GM12878 (cell line): ENCODE measurements around the gene OR5AC2. TPM values are rescaled to one million over a fixed set of nuclear protein-coding genes. Genes with fewer than 3 reads are reported as not detected.

Experiments used
- KLF5 ChIP-seq: fragments of 450-650 bp; IDR thresholded peaks from 2 replicates; pipeline ENCODE4 v1.6.1; 2014; ENCODE audit warnings: mild to moderate bottlenecking; ENCODE audit not compliant: partially characterized antibody
- MEF2A ChIP-seq: IDR thresholded peaks from 2 replicates; pipeline ENCODE4 v1.6.1; 2011; ENCODE audit warnings: low read depth, mild to moderate bottlenecking, low read length, moderate library complexity; ENCODE audit not compliant: insufficient read depth
- PAX8 ChIP-seq: fragments of 450-650 bp; IDR thresholded peaks from 2 replicates; pipeline ENCODE4 v1.6.1; 2017; ENCODE audit warnings: mild to moderate bottlenecking, moderate library complexity
- POLR2AphosphoS5 ChIP-seq: IDR thresholded peaks from 2 replicates; pipeline ENCODE4 v1.6.1; 2011; ENCODE audit warnings: mild to moderate bottlenecking, low read length, inconsistent platforms
- WRNIP1 ChIP-seq: IDR thresholded peaks from 2 replicates; pipeline ENCODE4 v1.6.1; 2011; ENCODE audit warnings: low read depth, low read length, improper control_type of control experiment, borderline replicate concordance
- polyA plus RNA-seq, 11 experiments: library from polyadenylated mRNA; depleted of rRNA in 4 of 11; unstranded in 6 of 11; stranded (reverse) in 5 of 11; fragments of >200 nt; fragmentation: Nextera tagmentation in 4 of 11; fragmentation: Illumina TruSeq in 1 of 11; extraction: Ambion mirVana in 4 of 11; extraction: Trizol in 1 of 11; gene quantifications; 1 replicate in 1 of 11; 2 replicates in 10 of 11; pipeline versions ENCODE4 v1.2.1 to v1.2.3, GENCODE V29; 2011 to 2016; ENCODE audit warnings: inconsistent platforms in 2 of 11, missing spikeins in 2 of 11, low read depth in 1 of 11
- total RNA-seq, 4 experiments: library from RNA; depleted of rRNA in 3 of 4; stranded (reverse); fragments of >200 nt in 3 of 4; fragmentation: Illumina TruSeq in 1 of 4; extraction: Trizol in 1 of 4; gene quantifications; 2 replicates each; pipeline versions ENCODE4 v1.2.1 to v1.2.3, GENCODE V29; 2013 to 2021
- TF ChIP-seq, protein P1 (sequence below): fragments of 450-650 bp; IDR thresholded peaks from 2 replicates; pipeline ENCODE4 v1.6.1; 2017; ENCODE audit warnings: mild to moderate bottlenecking, low read depth, inconsistent platforms; ENCODE audit not compliant: poor library complexity, severe bottlenecking
- TF ChIP-seq, protein P2 (sequence below): fragments of 450-650 bp; IDR thresholded peaks from 2 replicates; pipeline ENCODE4 v1.6.1; 2016; ENCODE audit warnings: mild to moderate bottlenecking, moderate library complexity, borderline replicate concordance
- TF ChIP-seq, protein P3 (sequence below): IDR thresholded peaks from 2 replicates; pipeline ENCODE4 v1.6.1; 2012; ENCODE audit warnings: mild to moderate bottlenecking, low read depth, low read length

OR5AC2 gene
- total and polyA plus RNA-seq, 10 of the 15 experiments (the other 5 are each of a cell fraction or from before 2014, with no cell fraction given), result not detected

DNA sequence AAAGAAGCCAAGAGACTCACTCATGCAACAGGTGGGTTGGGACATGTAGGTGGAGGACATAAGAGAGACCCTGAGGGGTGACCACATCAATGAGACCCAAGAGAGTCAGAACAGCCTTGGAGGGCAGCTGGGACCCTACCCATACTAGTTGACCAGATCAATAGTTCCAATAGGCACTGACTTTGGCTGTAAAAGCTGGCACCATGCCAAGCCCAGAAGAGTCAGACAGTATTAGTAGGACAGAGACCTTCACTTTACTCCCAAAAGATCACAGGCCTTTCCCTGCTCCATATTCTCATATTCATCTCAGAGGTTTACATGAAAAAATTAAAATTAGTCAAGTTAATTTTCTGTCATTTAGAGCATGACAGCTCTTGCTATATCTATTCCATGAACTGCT, 30.9 kb upstream of the OR5AC2 start (continued):
- TF ChIP-seq, protein P1, sequence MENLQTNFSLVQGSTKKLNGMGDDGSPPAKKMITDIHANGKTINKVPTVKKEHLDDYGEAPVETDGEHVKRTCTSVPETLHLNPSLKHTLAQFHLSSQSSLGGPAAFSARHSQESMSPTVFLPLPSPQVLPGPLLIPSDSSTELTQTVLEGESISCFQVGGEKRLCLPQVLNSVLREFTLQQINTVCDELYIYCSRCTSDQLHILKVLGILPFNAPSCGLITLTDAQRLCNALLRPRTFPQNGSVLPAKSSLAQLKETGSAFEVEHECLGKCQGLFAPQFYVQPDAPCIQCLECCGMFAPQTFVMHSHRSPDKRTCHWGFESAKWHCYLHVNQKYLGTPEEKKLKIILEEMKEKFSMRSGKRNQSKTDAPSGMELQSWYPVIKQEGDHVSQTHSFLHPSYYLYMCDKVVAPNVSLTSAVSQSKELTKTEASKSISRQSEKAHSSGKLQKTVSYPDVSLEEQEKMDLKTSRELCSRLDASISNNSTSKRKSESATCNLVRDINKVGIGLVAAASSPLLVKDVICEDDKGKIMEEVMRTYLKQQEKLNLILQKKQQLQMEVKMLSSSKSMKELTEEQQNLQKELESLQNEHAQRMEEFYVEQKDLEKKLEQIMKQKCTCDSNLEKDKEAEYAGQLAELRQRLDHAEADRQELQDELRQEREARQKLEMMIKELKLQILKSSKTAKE, result no peak
- no peak for TF ChIP-seq MEF2A
- no peak for TF ChIP-seq WRNIP1
- TF ChIP-seq, protein P2, sequence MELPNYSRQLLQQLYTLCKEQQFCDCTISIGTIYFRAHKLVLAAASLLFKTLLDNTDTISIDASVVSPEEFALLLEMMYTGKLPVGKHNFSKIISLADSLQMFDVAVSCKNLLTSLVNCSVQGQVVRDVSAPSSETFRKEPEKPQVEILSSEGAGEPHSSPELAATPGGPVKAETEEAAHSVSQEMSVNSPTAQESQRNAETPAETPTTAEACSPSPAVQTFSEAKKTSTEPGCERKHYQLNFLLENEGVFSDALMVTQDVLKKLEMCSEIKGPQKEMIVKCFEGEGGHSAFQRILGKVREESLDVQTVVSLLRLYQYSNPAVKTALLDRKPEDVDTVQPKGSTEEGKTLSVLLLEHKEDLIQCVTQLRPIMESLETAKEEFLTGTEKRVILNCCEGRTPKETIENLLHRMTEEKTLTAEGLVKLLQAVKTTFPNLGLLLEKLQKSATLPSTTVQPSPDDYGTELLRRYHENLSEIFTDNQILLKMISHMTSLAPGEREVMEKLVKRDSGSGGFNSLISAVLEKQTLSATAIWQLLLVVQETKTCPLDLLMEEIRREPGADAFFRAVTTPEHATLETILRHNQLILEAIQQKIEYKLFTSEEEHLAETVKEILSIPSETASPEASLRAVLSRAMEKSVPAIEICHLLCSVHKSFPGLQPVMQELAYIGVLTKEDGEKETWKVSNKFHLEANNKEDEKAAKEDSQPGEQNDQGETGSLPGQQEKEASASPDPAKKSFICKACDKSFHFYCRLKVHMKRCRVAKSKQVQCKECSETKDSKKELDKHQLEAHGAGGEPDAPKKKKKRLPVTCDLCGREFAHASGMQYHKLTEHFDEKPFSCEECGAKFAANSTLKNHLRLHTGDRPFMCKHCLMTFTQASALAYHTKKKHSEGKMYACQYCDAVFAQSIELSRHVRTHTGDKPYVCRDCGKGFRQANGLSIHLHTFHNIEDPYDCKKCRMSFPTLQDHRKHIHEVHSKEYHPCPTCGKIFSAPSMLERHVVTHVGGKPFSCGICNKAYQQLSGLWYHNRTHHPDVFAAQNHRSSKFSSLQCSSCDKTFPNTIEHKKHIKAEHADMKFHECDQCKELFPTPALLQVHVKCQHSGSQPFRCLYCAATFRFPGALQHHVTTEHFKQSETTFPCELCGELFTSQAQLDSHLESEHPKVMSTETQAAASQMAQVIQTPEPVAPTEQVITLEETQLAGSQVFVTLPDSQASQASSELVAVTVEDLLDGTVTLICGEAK, result no peak
- TF ChIP-seq KLF5, result no peak
- no peak for TF ChIP-seq PAX8
- TF ChIP-seq, protein P3, sequence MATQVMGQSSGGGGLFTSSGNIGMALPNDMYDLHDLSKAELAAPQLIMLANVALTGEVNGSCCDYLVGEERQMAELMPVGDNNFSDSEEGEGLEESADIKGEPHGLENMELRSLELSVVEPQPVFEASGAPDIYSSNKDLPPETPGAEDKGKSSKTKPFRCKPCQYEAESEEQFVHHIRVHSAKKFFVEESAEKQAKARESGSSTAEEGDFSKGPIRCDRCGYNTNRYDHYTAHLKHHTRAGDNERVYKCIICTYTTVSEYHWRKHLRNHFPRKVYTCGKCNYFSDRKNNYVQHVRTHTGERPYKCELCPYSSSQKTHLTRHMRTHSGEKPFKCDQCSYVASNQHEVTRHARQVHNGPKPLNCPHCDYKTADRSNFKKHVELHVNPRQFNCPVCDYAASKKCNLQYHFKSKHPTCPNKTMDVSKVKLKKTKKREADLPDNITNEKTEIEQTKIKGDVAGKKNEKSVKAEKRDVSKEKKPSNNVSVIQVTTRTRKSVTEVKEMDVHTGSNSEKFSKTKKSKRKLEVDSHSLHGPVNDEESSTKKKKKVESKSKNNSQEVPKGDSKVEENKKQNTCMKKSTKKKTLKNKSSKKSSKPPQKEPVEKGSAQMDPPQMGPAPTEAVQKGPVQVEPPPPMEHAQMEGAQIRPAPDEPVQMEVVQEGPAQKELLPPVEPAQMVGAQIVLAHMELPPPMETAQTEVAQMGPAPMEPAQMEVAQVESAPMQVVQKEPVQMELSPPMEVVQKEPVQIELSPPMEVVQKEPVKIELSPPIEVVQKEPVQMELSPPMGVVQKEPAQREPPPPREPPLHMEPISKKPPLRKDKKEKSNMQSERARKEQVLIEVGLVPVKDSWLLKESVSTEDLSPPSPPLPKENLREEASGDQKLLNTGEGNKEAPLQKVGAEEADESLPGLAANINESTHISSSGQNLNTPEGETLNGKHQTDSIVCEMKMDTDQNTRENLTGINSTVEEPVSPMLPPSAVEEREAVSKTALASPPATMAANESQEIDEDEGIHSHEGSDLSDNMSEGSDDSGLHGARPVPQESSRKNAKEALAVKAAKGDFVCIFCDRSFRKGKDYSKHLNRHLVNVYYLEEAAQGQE, result no peak
- TF ChIP-seq POLR2AphosphoS5, result no peak
- TF ChIP-seq, all 136 proteins: peak for 0
